Esophagus muscularis mucosa (tissue), 3 donors: ENCODE measurements around the gene NRK.

Source experiments
- EP300 ChIP-seq: sonication (generic); formaldehyde crosslinking; IDR thresholded peaks from one replicate; pipeline ENCODE4 v1.6.1; 2017; ENCODE audit warnings: antibody characterized with exemption
- TF ChIP-seq, protein P1 (sequence below), 3 experiments: fragments of 200-600 bp in 2 of 3; fragments of 450-650 bp in 1 of 3; sonication (generic) in 2 of 3; IDR thresholded peaks; one replicate each; pipeline ENCODE4 v1.5.1; 2017 to 2019; ENCODE audit warnings: antibody characterized with exemption in 3 of 3, mild to moderate bottlenecking in 2 of 3, moderate library complexity in 1 of 3

DNA sequence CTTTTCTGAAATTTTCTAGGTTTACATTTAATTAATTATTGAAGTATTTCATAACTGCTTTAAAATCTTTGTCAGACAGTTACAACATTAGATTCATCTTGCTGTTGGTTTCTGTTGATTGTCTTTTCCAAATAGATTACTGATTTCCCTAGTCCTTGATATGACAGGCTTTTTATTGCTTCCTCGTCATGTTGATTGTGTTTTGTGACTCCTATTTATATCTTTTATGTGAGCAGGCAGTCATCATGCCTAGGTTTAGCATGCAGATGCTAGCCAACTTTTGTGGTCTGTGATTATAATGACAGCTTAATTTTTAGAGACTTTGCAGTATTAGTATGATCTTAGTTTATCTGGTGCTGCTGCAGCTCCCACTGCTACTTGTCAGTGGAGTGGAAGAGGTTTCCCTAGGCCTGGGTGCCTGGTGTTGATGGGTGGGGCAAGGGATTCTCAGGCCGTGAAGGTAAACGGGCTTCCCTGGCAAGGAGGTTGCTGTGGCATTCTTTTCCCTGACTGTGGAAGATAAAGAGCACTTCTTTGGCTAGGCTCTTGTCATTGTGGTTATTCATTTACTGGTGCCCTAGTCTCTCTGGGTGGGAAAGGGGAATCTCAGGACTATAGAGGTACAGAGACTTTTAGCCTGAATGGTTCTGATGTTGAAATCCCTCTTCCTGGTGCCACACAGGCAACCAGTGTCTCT, 150.5 kb downstream of the NRK start:
- no peak for TF ChIP-seq EP300
- TF ChIP-seq, protein P1, sequence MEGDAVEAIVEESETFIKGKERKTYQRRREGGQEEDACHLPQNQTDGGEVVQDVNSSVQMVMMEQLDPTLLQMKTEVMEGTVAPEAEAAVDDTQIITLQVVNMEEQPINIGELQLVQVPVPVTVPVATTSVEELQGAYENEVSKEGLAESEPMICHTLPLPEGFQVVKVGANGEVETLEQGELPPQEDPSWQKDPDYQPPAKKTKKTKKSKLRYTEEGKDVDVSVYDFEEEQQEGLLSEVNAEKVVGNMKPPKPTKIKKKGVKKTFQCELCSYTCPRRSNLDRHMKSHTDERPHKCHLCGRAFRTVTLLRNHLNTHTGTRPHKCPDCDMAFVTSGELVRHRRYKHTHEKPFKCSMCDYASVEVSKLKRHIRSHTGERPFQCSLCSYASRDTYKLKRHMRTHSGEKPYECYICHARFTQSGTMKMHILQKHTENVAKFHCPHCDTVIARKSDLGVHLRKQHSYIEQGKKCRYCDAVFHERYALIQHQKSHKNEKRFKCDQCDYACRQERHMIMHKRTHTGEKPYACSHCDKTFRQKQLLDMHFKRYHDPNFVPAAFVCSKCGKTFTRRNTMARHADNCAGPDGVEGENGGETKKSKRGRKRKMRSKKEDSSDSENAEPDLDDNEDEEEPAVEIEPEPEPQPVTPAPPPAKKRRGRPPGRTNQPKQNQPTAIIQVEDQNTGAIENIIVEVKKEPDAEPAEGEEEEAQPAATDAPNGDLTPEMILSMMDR (IDR thresholded peaks at IDR 0.05), result no peak
